Right lung (tissue), 5 donors: ENCODE measurements around the gene IGFL1. TPM values are rescaled to one million over a fixed set of nuclear protein-coding genes. Genes with fewer than 3 reads are reported as not detected.
"Not testable (repeated sequence)": the region's sequence is repeated elsewhere in the genome, so short reads cannot be mapped to it uniquely, and the experiment has no call there.

Experiments used
- DNase-seq, 2 donors: peaks; one replicate each; pipeline ENCODE4 v3.0.0-alpha.2; 2013
- polyA plus RNA-seq, 5 donors: library from polyadenylated mRNA; unstranded; fragments of 120-200 nt; gene quantifications; one replicate each; pipeline versions ENCODE4 v1.2.1 to v1.2.3, GENCODE V29; 2013; ENCODE audit warnings: inconsistent platforms in 1 of 5, low replicate concordance in 1 of 5; ENCODE audit not compliant: insufficient read length in 5 of 5, insufficient read depth in 1 of 5

Gene IGFL1
- polyA plus RNA-seq, 5 donors, result not detected

GRCh38 chr19:46221981-46222610 is 7.4 kb upstream of the IGFL1 start:
- DNase-seq, result peak in 1 of 2 donors; percentile 24

DNA sequence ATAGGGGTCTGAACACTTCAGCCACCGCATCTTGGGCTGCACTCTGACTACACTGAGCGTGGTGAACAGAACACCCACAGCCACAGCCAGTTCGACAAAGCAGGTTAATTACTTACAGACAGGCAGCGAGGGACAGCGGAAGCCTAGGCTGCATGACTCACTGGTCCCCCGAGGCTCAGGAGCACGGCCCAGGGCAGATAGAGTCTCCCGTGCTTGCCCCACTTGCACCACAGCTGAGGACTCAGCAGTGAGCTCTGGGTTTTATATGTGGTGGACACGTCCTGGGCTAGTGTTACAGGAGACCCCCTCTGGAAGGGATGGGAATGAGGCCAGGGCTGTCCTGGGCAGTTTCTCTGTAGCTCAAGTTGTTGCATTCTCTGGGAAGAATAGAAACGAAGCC is 5.8 kb upstream of the IGFL1 start:
- not testable (repeated sequence) for DNase-seq

DNA sequence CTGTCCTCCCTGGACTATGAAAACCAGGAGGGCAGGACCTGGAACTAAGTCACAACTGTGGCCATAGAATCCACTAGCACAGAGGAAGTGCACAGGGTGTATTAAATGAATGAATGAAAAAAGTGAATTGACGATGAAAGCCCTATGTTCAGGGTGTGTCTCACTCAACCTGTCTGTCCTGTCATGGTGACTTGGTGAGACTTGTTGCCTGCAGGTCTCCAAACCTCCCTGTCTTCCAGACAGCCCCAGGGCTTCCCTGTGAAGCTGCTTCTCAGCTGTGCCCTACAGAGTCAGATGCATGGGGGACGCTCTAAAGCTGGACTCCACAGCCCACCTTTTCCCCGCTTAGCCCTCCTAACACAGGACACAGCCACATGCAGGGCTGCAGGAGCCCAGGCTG is 4.8 kb upstream of the IGFL1 start:
- no peak for DNase-seq

DNA sequence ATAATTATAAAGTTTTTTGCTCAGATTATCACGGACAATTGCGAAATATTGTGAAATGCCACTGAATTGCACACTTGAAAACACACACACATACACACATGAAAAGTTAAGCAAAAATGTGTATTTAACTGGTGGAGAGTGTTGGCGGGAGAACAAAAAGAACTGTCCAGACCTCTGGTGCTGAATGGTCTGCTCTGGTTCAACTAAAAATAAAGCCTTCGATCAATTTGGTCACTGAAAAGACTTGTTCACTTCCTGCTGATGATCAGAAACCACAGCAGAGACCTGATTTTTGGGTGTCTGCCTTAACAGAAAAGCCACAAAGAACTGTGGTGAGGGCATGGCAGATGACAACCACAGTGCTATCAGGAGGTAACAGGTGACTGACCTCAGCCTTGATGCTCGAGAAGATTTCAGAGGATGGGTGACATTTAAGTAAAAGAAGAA is 4.0 kb upstream of the IGFL1 start:
- DNase-seq, result peak in 1 of 2 donors; percentile 34

DNA sequence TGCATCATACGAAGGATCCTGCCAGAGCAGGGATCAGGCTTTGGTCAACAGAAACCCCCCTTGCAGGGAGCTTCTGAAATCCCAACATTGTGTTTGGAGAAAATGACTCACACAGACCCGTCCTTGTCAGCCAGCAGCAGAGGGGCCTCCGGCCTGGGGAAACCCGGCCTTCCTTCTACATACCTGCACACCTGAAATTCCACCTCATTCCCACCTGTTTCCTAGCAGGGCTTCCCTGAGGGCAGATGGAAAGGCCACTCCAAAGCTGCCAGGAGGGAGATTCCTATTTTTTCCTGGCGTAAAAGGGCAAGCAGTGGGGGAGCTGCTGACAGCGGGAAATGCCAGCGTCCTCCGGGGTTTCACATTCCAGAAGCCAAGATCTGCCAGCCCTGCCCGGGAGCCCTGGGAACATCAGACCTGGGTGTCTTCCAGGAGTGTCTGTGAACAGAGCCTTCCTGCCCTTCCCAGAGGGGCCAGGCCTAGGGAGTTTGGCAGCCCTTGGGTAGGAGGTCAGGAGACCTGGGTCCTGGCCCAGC is 3.0 kb upstream of the IGFL1 start:
- DNase-seq, result no peak

GRCh38 chr19:46232029-46232428 is 2.5 kb downstream of the IGFL1 start:
- DNase-seq, result no peak

GRCh38 chr19:46232468-46232867 is 2.9 kb downstream of the IGFL1 start:
- no peak for DNase-seq

- no peak for DNase-seq
Measured at GRCh38 chr19:46232938-46233621, 3.5 kb downstream of the IGFL1 start.

- DNase-seq, result not testable (repeated sequence)
Measured at GRCh38 chr19:46233871-46234270, 4.3 kb downstream of the IGFL1 start.

- DNase-seq, result not testable (repeated sequence)
Measured at GRCh38 chr19:46238141-46238540, 8.6 kb downstream of the IGFL1 start.

DNA sequence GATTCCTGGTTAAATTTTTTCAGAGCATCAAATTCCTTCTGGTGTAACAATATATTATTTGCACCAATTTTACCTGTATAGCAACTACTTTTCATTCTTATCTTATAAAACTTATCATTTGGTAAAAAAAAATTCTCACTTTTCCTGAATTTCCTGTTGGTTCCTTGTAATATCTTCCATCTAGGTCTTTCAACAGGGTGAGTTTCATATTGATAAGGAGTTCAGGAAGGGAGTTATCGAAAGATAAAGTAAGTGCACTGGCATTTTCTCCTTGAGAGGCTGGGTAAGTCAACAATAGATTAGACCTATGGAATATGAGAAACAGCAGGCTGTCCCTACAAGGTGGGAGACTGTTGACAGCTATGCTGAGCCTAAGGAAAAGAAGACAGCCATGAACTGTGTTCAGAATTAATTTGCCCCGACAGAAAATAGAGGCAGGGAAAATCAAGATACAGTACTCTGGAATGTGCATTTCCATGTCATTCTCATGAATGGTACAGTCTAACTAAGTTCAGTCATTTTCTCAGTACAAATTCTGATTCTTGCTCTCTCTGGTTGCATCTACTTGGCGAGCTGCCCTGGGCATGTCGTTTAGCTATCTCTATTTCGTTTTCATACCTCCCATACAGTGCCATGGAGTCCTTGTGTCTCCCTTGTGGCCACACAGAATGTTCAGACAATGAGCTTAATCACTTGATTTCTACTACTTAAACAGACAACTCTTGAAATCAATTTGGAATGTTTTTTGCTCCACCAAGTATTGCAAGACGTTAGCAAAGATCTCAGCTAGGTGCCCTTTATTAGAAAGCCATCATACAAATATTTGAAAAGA is 9.9 kb downstream of the IGFL1 start:
- DNase-seq, result no peak

DNA sequence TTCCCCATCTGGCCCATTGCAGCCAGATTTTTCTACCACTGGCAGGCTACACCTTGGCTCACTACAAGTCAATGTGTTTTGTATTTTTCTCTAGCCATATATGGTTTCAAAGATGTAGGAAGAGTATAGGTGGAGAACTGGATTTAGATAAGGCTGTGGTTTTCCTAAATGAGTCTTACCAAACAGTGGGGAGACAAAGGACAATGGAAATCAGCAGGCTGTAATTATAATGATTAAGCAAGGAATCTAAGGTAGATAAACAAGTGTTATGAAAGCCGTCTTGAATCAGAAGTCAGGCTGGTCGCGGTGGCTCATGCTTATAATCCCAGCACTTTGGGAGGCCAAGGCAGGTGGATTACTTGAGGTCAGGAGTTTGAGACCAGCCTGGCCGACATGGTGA is 11.2 kb downstream of the IGFL1 start:
- DNase-seq, result no peak

DNA sequence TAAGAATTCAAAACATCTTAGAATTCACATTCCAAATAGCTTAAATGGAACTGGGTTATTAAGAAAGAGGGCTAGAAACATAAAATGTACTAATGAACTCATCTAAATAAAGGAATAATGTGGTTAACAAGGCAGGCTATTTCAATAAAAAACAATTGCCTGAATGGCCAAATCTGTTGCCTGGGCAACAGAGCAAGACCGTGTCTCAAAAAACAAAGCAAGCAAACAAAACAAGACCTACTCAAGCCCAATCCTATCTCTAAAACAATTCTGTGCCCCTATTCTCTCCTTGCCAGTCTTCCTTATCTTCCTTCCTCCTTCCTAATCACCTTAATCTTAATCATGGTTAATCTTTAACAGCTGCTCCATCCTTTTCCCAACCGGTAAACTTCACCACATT is 12.1 kb downstream of the IGFL1 start:
- DNase-seq, result no peak

- not testable (repeated sequence) for DNase-seq
Measured at GRCh38 chr19:46243081-46243654, 13.6 kb downstream of the IGFL1 start.

DNA sequence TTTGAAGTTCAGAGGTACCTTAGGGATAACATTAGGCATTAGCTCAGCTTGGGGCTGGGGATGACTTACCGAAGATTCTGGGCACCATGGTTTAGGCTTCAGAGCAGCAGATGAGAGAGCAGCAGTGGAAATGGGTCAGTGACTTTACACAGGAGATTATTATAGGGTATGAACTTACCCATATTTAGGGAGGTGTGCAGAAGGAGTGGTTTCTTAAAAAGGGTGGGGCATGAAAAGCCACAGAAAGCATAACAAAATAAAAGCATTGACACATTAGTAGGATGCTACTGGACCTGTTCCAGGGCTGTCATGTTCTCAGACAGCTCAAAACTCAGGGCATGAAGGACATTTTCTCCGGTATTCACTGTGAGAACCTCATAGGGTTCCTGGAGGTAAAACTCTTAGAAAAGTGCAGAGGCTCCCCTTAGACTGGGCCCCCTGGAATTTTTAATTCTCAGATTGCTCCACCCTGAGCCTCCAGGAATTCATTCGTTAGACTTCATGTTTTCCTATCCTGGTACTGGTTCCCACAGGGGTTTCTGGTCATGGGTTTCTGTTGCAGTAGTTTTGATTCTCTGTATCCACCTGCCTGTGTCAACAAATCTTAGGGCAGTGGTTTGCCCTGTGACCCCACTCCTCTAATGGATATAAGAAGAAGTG is 20.7 kb downstream of the IGFL1 start:
- no peak for DNase-seq

- DNase-seq, result no peak
Measured at GRCh38 chr19:46251416-46251815, 21.9 kb downstream of the IGFL1 start.

- DNase-seq, result no peak
Measured at GRCh38 chr19:46254776-46255175, 25.2 kb downstream of the IGFL1 start.

DNA sequence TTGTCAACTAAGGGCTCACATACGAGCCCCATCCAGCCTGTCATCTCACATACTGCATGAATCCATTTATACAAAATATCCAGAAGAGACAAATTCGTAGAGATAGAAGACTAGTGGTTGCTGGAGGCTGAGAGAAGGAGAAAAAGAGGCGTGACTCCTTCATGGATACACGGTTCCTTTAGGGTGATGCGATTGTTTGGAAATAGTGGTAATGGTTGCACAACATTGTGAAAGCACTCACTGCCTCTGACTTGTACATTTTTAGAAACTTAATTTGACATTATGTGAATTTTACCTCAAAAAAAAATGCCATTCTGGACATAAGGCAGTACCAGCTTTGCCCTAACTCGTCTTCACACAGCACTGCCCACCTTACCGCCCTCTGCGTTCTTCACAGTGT is 27.3 kb downstream of the IGFL1 start:
- no peak for DNase-seq

DNA sequence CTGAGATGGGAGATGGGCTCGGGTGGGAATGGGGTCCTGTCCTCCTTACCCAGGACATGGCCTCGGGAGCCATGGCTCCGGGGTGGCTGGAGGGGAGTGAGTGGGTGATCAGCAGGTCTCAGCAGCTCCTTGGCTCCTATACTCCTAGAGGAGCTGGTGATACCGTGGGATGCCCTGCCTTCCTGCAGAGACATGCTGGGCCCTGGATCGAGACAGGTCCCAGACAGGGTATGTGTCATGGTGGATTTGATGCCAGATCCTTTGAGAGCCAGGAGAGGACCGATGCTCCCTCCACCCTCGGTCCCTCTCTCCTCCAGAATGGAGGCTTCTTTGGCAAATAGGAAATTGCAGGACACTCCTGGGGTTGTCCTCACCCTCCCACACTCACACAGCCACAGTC is 32.0 kb downstream of the IGFL1 start:
- not testable (repeated sequence) for DNase-seq

- DNase-seq, result not testable (repeated sequence)
Measured at GRCh38 chr19:46262684-46263296, 33.2 kb downstream of the IGFL1 start.

DNA sequence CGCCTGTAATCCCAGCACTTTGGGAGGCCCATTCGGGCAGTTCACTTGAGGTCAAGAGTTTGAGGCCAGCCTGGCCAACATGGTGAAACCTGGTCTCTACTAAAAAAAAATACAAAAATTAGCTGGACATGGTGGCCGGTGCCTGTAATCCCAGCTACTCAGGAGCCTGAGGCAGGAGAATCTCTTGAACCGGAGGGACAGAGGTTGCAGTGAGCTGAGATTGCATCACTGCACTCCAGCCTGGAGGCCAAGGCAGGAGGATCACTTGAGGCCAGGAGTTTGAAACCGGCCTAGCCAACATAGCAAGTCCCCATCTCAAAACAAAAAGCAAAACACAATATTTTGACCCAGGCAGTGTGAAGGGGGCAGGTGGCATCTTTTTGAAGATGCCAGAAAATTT is 35.3 kb downstream of the IGFL1 start:
- not testable (repeated sequence) for DNase-seq
